Measurements from ENCODE around the gene NUDT9. TPM values are rescaled to one million over a fixed set of nuclear protein-coding genes. Genes with fewer than 3 reads are reported as not detected.
A peak's percentile ranks its signal among the peaks of the same experiment; 100 is the strongest.

Gene NUDT9
- total RNA-seq, 1 experiment from 2014 or later: 25.4 TPM

- TF ChIP-seq HMGXB4 (CRISPR knock-in tag; IDR thresholded peaks at IDR 0.05): no peak
- TF ChIP-seq ZNF138 (CRISPR knock-in tag; conservative IDR thresholded peaks at IDR 0.05): no peak
- TF ChIP-seq MLX (CRISPR knock-in tag; IDR thresholded peaks at IDR 0.05): no peak
- TF ChIP-seq, protein P1, sequence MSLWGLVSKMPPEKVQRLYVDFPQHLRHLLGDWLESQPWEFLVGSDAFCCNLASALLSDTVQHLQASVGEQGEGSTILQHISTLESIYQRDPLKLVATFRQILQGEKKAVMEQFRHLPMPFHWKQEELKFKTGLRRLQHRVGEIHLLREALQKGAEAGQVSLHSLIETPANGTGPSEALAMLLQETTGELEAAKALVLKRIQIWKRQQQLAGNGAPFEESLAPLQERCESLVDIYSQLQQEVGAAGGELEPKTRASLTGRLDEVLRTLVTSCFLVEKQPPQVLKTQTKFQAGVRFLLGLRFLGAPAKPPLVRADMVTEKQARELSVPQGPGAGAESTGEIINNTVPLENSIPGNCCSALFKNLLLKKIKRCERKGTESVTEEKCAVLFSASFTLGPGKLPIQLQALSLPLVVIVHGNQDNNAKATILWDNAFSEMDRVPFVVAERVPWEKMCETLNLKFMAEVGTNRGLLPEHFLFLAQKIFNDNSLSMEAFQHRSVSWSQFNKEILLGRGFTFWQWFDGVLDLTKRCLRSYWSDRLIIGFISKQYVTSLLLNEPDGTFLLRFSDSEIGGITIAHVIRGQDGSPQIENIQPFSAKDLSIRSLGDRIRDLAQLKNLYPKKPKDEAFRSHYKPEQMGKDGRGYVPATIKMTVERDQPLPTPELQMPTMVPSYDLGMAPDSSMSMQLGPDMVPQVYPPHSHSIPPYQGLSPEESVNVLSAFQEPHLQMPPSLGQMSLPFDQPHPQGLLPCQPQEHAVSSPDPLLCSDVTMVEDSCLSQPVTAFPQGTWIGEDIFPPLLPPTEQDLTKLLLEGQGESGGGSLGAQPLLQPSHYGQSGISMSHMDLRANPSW (CRISPR knock-in tag; conservative IDR thresholded peaks at IDR 0.05; ENCODE audit: low read depth): no peak
- no peak for TF ChIP-seq ZNF423 (CRISPR knock-in tag; IDR thresholded peaks at IDR 0.05)
- no peak for TF ChIP-seq SOX15 (CRISPR knock-in tag; IDR thresholded peaks at IDR 0.05)
- TF ChIP-seq, protein P2, sequence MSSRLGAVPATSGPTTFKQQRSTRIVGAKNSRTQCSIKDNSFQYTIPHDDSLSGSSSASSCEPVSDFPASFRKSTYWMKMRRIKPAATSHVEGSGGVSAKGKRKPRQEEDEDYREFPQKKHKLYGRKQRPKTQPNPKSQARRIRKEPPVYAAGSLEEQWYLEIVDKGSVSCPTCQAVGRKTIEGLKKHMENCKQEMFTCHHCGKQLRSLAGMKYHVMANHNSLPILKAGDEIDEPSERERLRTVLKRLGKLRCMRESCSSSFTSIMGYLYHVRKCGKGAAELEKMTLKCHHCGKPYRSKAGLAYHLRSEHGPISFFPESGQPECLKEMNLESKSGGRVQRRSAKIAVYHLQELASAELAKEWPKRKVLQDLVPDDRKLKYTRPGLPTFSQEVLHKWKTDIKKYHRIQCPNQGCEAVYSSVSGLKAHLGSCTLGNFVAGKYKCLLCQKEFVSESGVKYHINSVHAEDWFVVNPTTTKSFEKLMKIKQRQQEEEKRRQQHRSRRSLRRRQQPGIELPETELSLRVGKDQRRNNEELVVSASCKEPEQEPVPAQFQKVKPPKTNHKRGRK (CRISPR knock-in tag; IDR thresholded peaks at IDR 0.05; ENCODE audit: borderline replicate concordance): no peak
- no peak for TF ChIP-seq ZNF671 (CRISPR knock-in tag; IDR thresholded peaks at IDR 0.05)
Observed at GRCh38 chr4:87428979-87429378, 6.6 kb downstream of the NUDT9 start (continued).

- H3K4me1 Mint-ChIP-seq: peaks cover 27% of the 10 kb centered on the region
- no peak overlapping the region for H3K4me3 Mint-ChIP-seq
- POLR2A ChIA-PET: no interaction called here
- CTCF ChIA-PET: no interaction called here
- H3K27ac Mint-ChIP-seq: peak overlapping the region; percentile 74
- no peaks in the 10 kb centered on the region for H3K9me3 Mint-ChIP-seq
- DNase-seq (ENCODE audit: low spot score) (no peak), ATAC-seq (no peak)
- TF ChIP-seq, protein P3, sequence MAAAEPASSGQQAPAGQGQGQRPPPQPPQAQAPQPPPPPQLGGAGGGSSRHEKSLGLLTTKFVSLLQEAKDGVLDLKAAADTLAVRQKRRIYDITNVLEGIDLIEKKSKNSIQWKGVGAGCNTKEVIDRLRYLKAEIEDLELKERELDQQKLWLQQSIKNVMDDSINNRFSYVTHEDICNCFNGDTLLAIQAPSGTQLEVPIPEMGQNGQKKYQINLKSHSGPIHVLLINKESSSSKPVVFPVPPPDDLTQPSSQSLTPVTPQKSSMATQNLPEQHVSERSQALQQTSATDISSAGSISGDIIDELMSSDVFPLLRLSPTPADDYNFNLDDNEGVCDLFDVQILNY (CRISPR knock-in tag; IDR thresholded peaks at IDR 0.05): no peak
- TF ChIP-seq ZNF416 (CRISPR knock-in tag; IDR thresholded peaks at IDR 0.05) (no peak), MAX (CRISPR knock-in tag; IDR thresholded peaks at IDR 0.05) (no peak), MYBL2 (CRISPR knock-in tag; IDR thresholded peaks at IDR 0.05) (no peak), ZNF317 (CRISPR knock-in tag; IDR thresholded peaks at IDR 0.05; ENCODE audit: borderline replicate concordance, low read depth) (no peak), NR2C2 (CRISPR knock-in tag; IDR thresholded peaks at IDR 0.05) (no peak), IRF1 (CRISPR knock-in tag; IDR thresholded peaks at IDR 0.05) (no peak), CREB1 (CRISPR knock-in tag; IDR thresholded peaks at IDR 0.05) (no peak), ZBTB43 (CRISPR knock-in tag; IDR thresholded peaks at IDR 0.05) (no peak), NFATC4 (CRISPR knock-in tag; IDR thresholded peaks at IDR 0.05) (no peak)
- TF ChIP-seq, protein P4, sequence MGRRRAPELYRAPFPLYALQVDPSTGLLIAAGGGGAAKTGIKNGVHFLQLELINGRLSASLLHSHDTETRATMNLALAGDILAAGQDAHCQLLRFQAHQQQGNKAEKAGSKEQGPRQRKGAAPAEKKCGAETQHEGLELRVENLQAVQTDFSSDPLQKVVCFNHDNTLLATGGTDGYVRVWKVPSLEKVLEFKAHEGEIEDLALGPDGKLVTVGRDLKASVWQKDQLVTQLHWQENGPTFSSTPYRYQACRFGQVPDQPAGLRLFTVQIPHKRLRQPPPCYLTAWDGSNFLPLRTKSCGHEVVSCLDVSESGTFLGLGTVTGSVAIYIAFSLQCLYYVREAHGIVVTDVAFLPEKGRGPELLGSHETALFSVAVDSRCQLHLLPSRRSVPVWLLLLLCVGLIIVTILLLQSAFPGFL (CRISPR knock-in tag; IDR thresholded peaks at IDR 0.05; ENCODE audit: borderline replicate concordance): no peak
- no peaks in the 10 kb centered on the region for H3K36me3 Mint-ChIP-seq
- no peaks in the 10 kb centered on the region for H3K27me3 Mint-ChIP-seq (ENCODE audit: low read depth)
Observed at GRCh38 chr4:87430038-87430437, 7.7 kb downstream of the NUDT9 start.

All from WTC11 (cell line).